SK-N-MC (cell line): ENCODE data around the gene PLA2G15.

Experiments used
- EZH2 ChIP-seq: fragments of 200-600 bp; sonication (generic); IDR thresholded peaks from one replicate; pipeline ENCODE4 v1.6.1; 2017; ENCODE audit warnings: antibody characterized with exemption
- FOXP2 ChIP-seq: optimal IDR thresholded peaks from 2 replicates; pipeline ENCODE3; 2011; ENCODE audit warnings: mild to moderate bottlenecking, moderate library complexity; ENCODE audit not compliant: insufficient read depth; ENCODE audit errors: extremely low read length, control extremely low read depth
- POLR2AphosphoS5 ChIP-seq: IDR thresholded peaks from 2 replicates; pipeline ENCODE4 v1.6.1; 2012; ENCODE audit warnings: mild to moderate bottlenecking, low read depth, low read length, borderline replicate concordance

DNA sequence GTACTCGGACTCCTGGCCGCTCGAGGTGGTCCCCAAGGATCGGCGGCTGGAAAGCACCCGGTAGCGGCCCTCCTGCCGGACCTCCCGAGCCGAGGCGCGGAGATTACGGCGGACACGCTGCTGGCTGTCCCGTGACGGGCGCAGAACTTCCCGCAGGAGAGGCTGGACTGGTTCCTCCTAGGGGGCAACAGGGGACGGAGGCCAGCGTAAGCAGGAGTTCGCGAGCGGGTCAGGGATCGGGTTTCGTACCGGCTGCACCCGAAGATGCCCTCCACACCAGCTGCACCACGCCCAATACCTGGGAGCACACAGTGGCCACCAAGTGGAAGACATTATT, 65.2 kb downstream of the PLA2G15 start:
- TF ChIP-seq FOXP2, result no peak
- no peak for TF ChIP-seq POLR2AphosphoS5
- no peak for TF ChIP-seq EZH2
